Stimulated activated CD4-positive, alpha-beta T cell treated with anti-CD3 and anti-CD28 coated beads, Interleukin-1b, Interleukin-23, amount 100 ng/mL, for 1 hour (primary cell): ENCODE data around the gene SPO11.

Source experiments
- DNase-seq, 2 donors: peaks; one replicate each; pipeline ENCODE4 v3.0.0-alpha.2; 2020; ENCODE audit warnings: low read depth in 2 of 2

Gene SPO11

DNA sequence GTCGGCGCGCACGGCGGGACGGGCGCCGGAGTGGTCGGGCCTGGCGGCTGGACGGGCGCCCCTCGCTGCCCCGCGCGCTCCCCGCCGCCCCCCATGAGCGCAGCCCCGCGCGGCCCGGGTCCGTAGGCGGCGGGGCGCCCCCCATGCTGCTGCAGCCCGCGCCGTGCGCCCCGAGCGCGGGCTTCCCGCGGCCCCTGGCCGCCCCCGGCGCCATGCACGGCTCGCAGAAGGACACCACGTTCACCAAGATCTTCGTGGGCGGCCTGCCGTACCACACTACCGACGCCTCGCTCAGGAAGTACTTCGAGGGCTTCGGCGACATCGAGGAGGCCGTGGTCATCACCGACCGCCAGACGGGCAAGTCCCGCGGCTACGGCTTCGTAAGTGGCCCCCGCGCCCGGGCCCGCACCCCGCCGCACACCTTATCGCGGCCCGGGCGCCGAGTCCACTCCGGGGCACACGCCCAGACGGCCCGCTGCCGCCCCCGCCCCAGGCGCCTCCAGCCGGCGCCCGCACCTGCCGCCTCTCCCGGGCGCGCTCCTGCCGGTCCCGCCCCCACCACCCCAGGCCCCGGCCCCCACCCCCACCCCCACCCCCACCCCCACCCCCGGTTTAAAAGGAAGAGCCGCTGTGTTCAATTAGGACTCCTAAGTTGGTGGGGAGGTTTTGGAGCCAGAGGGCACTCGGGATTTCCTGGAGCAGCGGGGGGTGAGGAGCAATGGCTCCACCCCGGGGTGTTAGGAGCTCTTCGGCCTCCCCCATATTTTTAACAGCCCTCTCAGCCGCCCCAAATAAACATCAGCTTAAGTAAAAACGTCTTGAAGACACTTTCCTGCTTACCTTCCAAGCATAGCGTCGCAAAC lies 62.1 kb downstream of the SPO11 start:
- no peak for DNase-seq

DNA sequence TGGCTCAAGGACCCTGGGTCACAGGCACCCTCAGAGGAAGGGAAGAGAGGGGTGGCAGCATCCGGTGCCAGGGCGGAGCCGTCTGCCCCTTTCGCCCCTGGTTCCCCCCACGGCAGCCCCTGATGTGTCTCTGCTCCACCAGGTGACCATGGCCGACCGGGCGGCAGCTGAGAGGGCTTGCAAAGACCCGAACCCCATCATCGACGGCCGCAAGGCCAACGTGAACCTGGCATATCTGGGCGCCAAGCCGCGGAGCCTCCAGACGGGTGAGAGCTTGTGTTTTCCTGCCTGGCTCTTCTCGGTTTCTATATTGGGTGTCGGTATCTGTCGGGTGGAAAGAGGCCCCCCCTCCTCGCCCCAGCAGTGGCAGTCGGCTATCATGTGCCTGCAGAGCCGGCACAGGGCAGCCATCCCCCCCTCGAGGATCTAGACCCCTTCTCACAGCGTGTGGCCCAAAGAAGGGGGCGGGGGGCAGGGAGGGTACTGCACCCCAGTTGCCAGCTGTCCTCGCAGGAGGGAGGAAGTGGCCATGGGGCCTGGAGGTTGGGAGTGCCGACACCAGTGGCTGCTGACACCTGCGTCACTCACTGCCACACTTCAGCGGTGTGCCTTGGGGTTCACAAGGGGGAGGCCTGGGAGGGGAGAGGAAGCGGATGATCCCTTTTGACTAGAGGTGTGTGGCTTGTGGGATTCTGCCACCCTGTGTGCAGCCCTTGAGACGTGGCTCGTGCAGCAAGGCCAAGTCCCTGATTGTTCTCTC lies 63.1 kb downstream of the SPO11 start:
- peak; percentile 26 to 41 for DNase-seq
